C4-2B (cell line): ENCODE results near the gene SPACA7.

ENCODE experiments used
- ZFX ChIP-seq: fragments of 450-650 bp; IDR thresholded peaks from 2 replicates; pipeline ENCODE4 v1.6.1; 2017
- TF ChIP-seq, protein P1 (sequence below): fragments of 450-650 bp; conservative IDR thresholded peaks from 2 replicates; pipeline ENCODE4 v1.5.1; 2017; ENCODE audit warnings: mild to moderate bottlenecking

- TF ChIP-seq, protein P1, sequence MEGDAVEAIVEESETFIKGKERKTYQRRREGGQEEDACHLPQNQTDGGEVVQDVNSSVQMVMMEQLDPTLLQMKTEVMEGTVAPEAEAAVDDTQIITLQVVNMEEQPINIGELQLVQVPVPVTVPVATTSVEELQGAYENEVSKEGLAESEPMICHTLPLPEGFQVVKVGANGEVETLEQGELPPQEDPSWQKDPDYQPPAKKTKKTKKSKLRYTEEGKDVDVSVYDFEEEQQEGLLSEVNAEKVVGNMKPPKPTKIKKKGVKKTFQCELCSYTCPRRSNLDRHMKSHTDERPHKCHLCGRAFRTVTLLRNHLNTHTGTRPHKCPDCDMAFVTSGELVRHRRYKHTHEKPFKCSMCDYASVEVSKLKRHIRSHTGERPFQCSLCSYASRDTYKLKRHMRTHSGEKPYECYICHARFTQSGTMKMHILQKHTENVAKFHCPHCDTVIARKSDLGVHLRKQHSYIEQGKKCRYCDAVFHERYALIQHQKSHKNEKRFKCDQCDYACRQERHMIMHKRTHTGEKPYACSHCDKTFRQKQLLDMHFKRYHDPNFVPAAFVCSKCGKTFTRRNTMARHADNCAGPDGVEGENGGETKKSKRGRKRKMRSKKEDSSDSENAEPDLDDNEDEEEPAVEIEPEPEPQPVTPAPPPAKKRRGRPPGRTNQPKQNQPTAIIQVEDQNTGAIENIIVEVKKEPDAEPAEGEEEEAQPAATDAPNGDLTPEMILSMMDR: no peak
- TF ChIP-seq ZFX: no peak
Observed at GRCh38 chr13:112329376-112329775, 46.8 kb upstream of the SPACA7 start.
